Panc1 (cell line): ENCODE data around the gene MAOB.

Experiments used
- CTCF ChIP-seq: fragments of 450-650 bp; IDR thresholded peaks from 2 replicates; pipeline ENCODE4 v1.5.1; 2017; ENCODE audit warnings: mild to moderate bottlenecking
- SIN3A ChIP-seq: IDR thresholded peaks from 2 replicates; pipeline ENCODE4 v1.6.1; 2012; ENCODE audit warnings: low read depth, mild to moderate bottlenecking, low read length, moderate library complexity, borderline replicate concordance; ENCODE audit not compliant: insufficient read depth

- no peak for TF ChIP-seq SIN3A
- TF ChIP-seq CTCF: no peak
Observed at GRCh38 chrX:43753637-43754036, 128.6 kb downstream of the MAOB start.
